Measurements from ENCODE around the gene MRPL11.
"Not testable (repeated sequence)": the region's sequence is repeated elsewhere in the genome, so short reads cannot be mapped to it uniquely, and the experiment has no call there.

DNA sequence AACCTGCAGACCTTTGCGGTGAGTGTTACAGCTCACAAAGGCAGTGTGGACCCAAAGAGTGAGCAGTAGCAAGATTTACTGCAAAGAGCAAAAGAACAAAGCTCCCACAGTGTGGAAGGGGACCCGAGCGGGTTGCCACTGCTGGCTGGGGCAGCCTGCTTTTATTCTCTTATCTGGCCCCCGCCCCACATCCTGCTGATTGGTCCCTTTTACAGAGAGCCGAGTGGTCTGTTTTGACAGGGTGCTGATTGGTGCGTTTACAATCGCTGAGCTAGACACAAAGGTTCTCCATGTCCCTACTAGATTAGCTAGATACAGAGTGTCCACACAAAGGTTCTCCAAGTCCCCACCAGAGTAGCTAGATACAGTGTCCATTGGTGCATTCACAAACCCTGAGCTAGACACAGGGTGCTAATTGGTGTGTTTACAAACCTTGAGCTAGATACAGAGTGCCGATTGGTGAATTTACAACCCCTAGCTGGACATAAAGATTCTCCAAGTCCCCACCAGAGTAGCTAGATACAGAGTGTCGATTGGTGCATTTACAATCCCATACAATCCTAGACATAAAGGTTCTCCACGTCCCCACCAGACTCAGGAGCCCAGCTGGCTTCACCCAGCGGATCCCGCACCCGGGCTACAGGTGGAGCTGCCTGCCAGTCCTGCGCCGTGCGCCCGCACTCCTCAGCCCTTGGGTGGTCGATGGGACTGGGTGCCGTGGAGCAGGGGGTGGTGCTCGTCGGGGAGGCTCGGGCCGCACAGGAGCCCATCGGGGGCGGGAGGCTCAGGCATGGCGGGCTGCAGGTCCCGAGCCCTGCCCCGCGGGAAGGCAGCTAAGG, 1.7 kb upstream of the MRPL11 start:
- TF ChIP-seq, protein P1, sequence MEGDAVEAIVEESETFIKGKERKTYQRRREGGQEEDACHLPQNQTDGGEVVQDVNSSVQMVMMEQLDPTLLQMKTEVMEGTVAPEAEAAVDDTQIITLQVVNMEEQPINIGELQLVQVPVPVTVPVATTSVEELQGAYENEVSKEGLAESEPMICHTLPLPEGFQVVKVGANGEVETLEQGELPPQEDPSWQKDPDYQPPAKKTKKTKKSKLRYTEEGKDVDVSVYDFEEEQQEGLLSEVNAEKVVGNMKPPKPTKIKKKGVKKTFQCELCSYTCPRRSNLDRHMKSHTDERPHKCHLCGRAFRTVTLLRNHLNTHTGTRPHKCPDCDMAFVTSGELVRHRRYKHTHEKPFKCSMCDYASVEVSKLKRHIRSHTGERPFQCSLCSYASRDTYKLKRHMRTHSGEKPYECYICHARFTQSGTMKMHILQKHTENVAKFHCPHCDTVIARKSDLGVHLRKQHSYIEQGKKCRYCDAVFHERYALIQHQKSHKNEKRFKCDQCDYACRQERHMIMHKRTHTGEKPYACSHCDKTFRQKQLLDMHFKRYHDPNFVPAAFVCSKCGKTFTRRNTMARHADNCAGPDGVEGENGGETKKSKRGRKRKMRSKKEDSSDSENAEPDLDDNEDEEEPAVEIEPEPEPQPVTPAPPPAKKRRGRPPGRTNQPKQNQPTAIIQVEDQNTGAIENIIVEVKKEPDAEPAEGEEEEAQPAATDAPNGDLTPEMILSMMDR (IDR thresholded peaks at IDR 0.05; ENCODE audit: insufficient read depth, low read depth, low read length), result not testable (repeated sequence)
- TF ChIP-seq EZH2 (IDR thresholded peaks at IDR 0.05; ENCODE audit: insufficient read depth, low read length), result not testable (repeated sequence)
